Kidney epithelial cell (primary cell): ENCODE data around the gene PCYT1A. TPM values are rescaled to one million over a fixed set of nuclear protein-coding genes. Genes with fewer than 3 reads are reported as not detected.

ENCODE experiments used
- DNase-seq: peaks from one replicate; pipeline ENCODE4 v3.0.0-alpha.2; 2010; ENCODE audit warnings: low read depth
- H3K27me3 ChIP-seq: 2 replicates; pipeline ENCODE4 v1.6.0; 2011; ENCODE audit warnings: low read length; ENCODE audit not compliant: control insufficient read depth, insufficient read depth
- H3K36me3 ChIP-seq: 2 replicates; pipeline ENCODE4 v1.5.1; 2011; ENCODE audit warnings: low read length; ENCODE audit not compliant: control insufficient read depth, insufficient read depth
- H3K4me3 ChIP-seq: 2 replicates; pipeline ENCODE4 v1.5.1; 2011; ENCODE audit warnings: low read depth, mild to moderate bottlenecking, control low read depth, low read length
- CTCF ChIP-seq: IDR thresholded peaks from 2 replicates; pipeline ENCODE4 v1.5.1; 2011; ENCODE audit warnings: mild to moderate bottlenecking, moderate library complexity, low read length, control low read depth, inconsistent platforms; ENCODE audit not compliant: insufficient read depth, poor library complexity, severe bottlenecking
- total RNA-seq: library from RNA; depleted of rRNA; stranded (reverse); fragments of >200 nt; gene quantifications from 2 replicates; pipeline ENCODE4 v1.2.3, GENCODE V29; 2015

Gene PCYT1A
- total RNA-seq, 1 donor from 2014 or later: 62.7 TPM

- DNase-seq: no peak
- no peak for TF ChIP-seq CTCF
- no peak overlapping the region for H3K4me3 ChIP-seq
Observed at GRCh38 chr3:196219970-196220311, 67.6 kb downstream of the PCYT1A start.

GRCh38 chr3:196219194-196219969, 68.1 kb downstream of the PCYT1A start:
- Histone ChIP-seq H3K4me3 (no peak overlapping the region), H3K36me3 (no peaks in the 10 kb centered on the region), H3K27me3 (peaks cover 35% of the 10 kb centered on the region)
- DNase-seq: peak; percentile 66
- no peak for TF ChIP-seq CTCF

More at GRCh38 chr3:196219970-196220311, 67.6 kb downstream of the PCYT1A start:
- H3K36me3 ChIP-seq: no peaks in the 10 kb centered on the region
- peaks cover 33% of the 10 kb centered on the region for H3K27me3 ChIP-seq

GRCh38 chr3:196218155-196218712, 69.3 kb downstream of the PCYT1A start:
- no peak overlapping the region for H3K4me3 ChIP-seq
- H3K36me3 ChIP-seq: no peaks in the 10 kb centered on the region

GRCh38 chr3:196217307-196218154, 70.0 kb downstream of the PCYT1A start:
- no peaks in the 10 kb centered on the region for H3K36me3 ChIP-seq
- peaks cover 32% of the 10 kb centered on the region for H3K27me3 ChIP-seq
- no peak for DNase-seq
- no peak for TF ChIP-seq CTCF
- H3K4me3 ChIP-seq: no peak overlapping the region

More at GRCh38 chr3:196218155-196218712, 69.3 kb downstream of the PCYT1A start:
- DNase-seq: no peak
- no peak for TF ChIP-seq CTCF
- peaks cover 34% of the 10 kb centered on the region for H3K27me3 ChIP-seq

- H3K36me3 ChIP-seq: no peaks in the 10 kb centered on the region
- DNase-seq: no peak
- peaks cover 32% of the 10 kb centered on the region for H3K27me3 ChIP-seq
- H3K4me3 ChIP-seq: no peak overlapping the region
- no peak for TF ChIP-seq CTCF
Observed at GRCh38 chr3:196216681-196217211, 70.8 kb downstream of the PCYT1A start.
